Stimulated activated CD4-positive, alpha-beta T cell treated with anti-CD3 and anti-CD28 coated beads, TNF-alpha, amount 100 ng/mL, for 48 hours (primary cell): ENCODE measurements around the gene ACSF2.

Experiments
- DNase-seq, 3 donors: peaks; one replicate each; pipeline ENCODE4 v3.0.0-alpha.2; 2020; ENCODE audit warnings: low read depth in 3 of 3

Gene ACSF2

GRCh38 chr17:50440172-50440837 lies 14.3 kb downstream of the ACSF2 start:
- no peak for DNase-seq

- DNase-seq: no peak
Measured at GRCh38 chr17:50440838-50441829, 15.1 kb downstream of the ACSF2 start.

- no peak for DNase-seq
Measured at GRCh38 chr17:50443505-50443974, 17.5 kb downstream of the ACSF2 start.

- no peak for DNase-seq
Measured at GRCh38 chr17:50444841-50445715, 19.1 kb downstream of the ACSF2 start.

GRCh38 chr17:50445730-50446325 lies 19.8 kb downstream of the ACSF2 start:
- DNase-seq: no peak

GRCh38 chr17:50447870-50448595 lies 22.0 kb downstream of the ACSF2 start:
- DNase-seq: no peak

- DNase-seq: no peak
Measured at GRCh38 chr17:50448643-50449042, 22.6 kb downstream of the ACSF2 start.

GRCh38 chr17:50451943-50452629 lies 26.1 kb downstream of the ACSF2 start:
- no peak for DNase-seq

- DNase-seq: no peak
Measured at GRCh38 chr17:50452630-50453300, 26.7 kb downstream of the ACSF2 start.

- no peak for DNase-seq
Measured at GRCh38 chr17:50453901-50454300, 27.9 kb downstream of the ACSF2 start.

GRCh38 chr17:50457621-50458020 lies 31.6 kb downstream of the ACSF2 start:
- no peak for DNase-seq

GRCh38 chr17:50458270-50458669 lies 32.3 kb downstream of the ACSF2 start:
- no peak for DNase-seq

- no peak for DNase-seq
Measured at GRCh38 chr17:50458701-50459676, 33.0 kb downstream of the ACSF2 start.

- no peak for DNase-seq
Measured at GRCh38 chr17:50459756-50460155, 33.7 kb downstream of the ACSF2 start.

- DNase-seq: no peak
Measured at GRCh38 chr17:50460831-50461526, 35.0 kb downstream of the ACSF2 start.

GRCh38 chr17:50461550-50462132 lies 35.6 kb downstream of the ACSF2 start:
- DNase-seq: no peak

GRCh38 chr17:50462446-50462845 lies 36.4 kb downstream of the ACSF2 start:
- DNase-seq: no peak
